Natural killer cell (primary cell): ENCODE measurements around the gene SRM. TPM values are rescaled to one million over a fixed set of nuclear protein-coding genes. Genes with fewer than 3 reads are reported as not detected.

Source experiments
- ATAC-seq, 3 donors: fragments of 150-1000 bp in 2 of 3; fragments of 200-7000 bp in 1 of 3; cut with Tn5 transposase; 1 replicate in 1 of 3; 2 replicates in 2 of 3; pipeline ENCODE4 v1.10.0; 2021; ENCODE audit warnings: mild to moderate bottlenecking in 2 of 3, moderate library complexity in 2 of 3
- DNase-seq, 2 donors: peaks; one replicate each; pipeline versions ENCODE4 v3.0.0 to v3.0.0-alpha.2; 2013 to 2021; ENCODE audit warnings: mixed read lengths in 1 of 2
- H3K27ac ChIP-seq: one replicate; pipeline ENCODE4 v1.5.1; 2013; ENCODE audit warnings: mild to moderate bottlenecking, low read length
- H3K27me3 ChIP-seq: one replicate; pipeline ENCODE4 v1.6.1; 2013; ENCODE audit warnings: low read length; ENCODE audit not compliant: control insufficient read depth, insufficient read depth
- H3K36me3 ChIP-seq: one replicate; pipeline ENCODE4 v1.6.1; 2013; ENCODE audit warnings: low read length; ENCODE audit not compliant: control insufficient read depth, insufficient read depth
- H3K4me1 ChIP-seq: one replicate; pipeline ENCODE4 v1.6.1; 2013; ENCODE audit warnings: low read length; ENCODE audit not compliant: control insufficient read depth, insufficient read depth
- H3K4me3 ChIP-seq: one replicate; pipeline ENCODE4 v1.5.1; 2013; ENCODE audit warnings: low read length
- H3K9me3 ChIP-seq: one replicate; pipeline ENCODE4 v1.6.1; 2013; ENCODE audit warnings: low read length; ENCODE audit not compliant: control insufficient read depth, insufficient read depth
- H3K27ac Mint-ChIP-seq, 2 donors: one replicate each; pipeline ENCODE4 v1.8.0; 2022; ENCODE audit warnings: mild to moderate bottlenecking in 2 of 2, mixed read lengths in 2 of 2, moderate library complexity in 1 of 2
- H3K27me3 Mint-ChIP-seq, 2 donors: one replicate each; pipeline ENCODE4 v1.8.0; 2022; ENCODE audit warnings: low read depth in 2 of 2, mixed read lengths in 2 of 2
- H3K36me3 Mint-ChIP-seq: one replicate; pipeline ENCODE4 v1.8.0; 2022; ENCODE audit warnings: mixed read lengths
- H3K4me1 Mint-ChIP-seq, 2 donors: one replicate each; pipeline ENCODE4 v1.8.0; 2022; ENCODE audit warnings: mixed read lengths in 2 of 2
- H3K4me3 Mint-ChIP-seq: one replicate; pipeline ENCODE4 v1.8.0; 2022; ENCODE audit warnings: mild to moderate bottlenecking, moderate library complexity, mixed read lengths
- H3K9me3 Mint-ChIP-seq, 2 donors: one replicate each; pipeline ENCODE4 v1.8.0; 2022; ENCODE audit warnings: mixed read lengths in 2 of 2
- CTCF ChIP-seq: fragments of 200-600 bp; IDR thresholded peaks from one replicate; pipeline ENCODE4 v1.8.0; 2022; ENCODE audit warnings: antibody characterized with exemption
- WGBS: methylation state at CpG from one replicate; pipeline ENCODE4 v1.1.7; 2013; ENCODE audit warnings: missing lambda C conversion rate; ENCODE audit not compliant: insufficient coverage; 5-methylcytosine and 5-hydroxymethylcytosine counted together
- intact Hi-C: fragments of 100-400 bp; cut with micrococcal nuclease; formaldehyde crosslinking; loops from one replicate; pipeline ENCODE4 v1.14.2; 2022
- total RNA-seq, 4 donors: library from RNA; stranded (reverse); fragments of 120-200 nt in 1 of 4; gene quantifications; one replicate each; pipeline versions ENCODE4 v1.2.3 to v1.2.4, GENCODE V29; 2013 to 2022

Gene SRM
- total RNA-seq, 3 donors from 2014 or later (not counting 1 experiment from before 2014, with no cell fraction given) = 23.9 to 30.9 (median 29.2) TPM

GRCh38 chr1:11044086-11044848 is 15.6 kb downstream of the SRM start:
- 82% methylated on average over 16 of the region's 16 CpGs for WGBS
- H3K4me1 Mint-ChIP-seq = no peaks in the 10 kb centered on the region
- H3K9me3 Mint-ChIP-seq = no peaks in the 10 kb centered on the region
- no peaks in the 10 kb centered on the region for H3K27me3 Mint-ChIP-seq
- Histone ChIP-seq H3K4me3 (no peak overlapping the region), H3K27ac (no peak overlapping the region), H3K27me3 (no peaks in the 10 kb centered on the region), H3K4me1 (no peaks in the 10 kb centered on the region), H3K36me3 (no peaks in the 10 kb centered on the region), H3K9me3 (no peaks in the 10 kb centered on the region)
- ATAC-seq = no peak
- no peak for TF ChIP-seq CTCF
- intact Hi-C loops = no loop called here
- H3K36me3 Mint-ChIP-seq = no peaks in the 10 kb centered on the region
- H3K4me3 Mint-ChIP-seq = no peak overlapping the region
- no peak for DNase-seq
- H3K27ac Mint-ChIP-seq = no peak overlapping the region

- DNase-seq (no peak), ATAC-seq (no peak)
- no peaks in the 10 kb centered on the region for H3K4me1 ChIP-seq
- Mint-ChIP-seq H3K36me3 (no peaks in the 10 kb centered on the region), H3K27ac (no peak overlapping the region), H3K4me3 (no peak overlapping the region), H3K9me3 (no peaks in the 10 kb centered on the region), H3K4me1 (no peaks in the 10 kb centered on the region), H3K27me3 (no peaks in the 10 kb centered on the region)
- H3K4me3 ChIP-seq = no peak overlapping the region
- H3K27ac ChIP-seq = no peak overlapping the region
- TF ChIP-seq CTCF = no peak
- no peaks in the 10 kb centered on the region for H3K36me3 ChIP-seq
- no peaks in the 10 kb centered on the region for H3K9me3 ChIP-seq
- 82% methylated on average over 19 of the region's 19 CpGs for WGBS
- intact Hi-C loops = no loop called here
- no peaks in the 10 kb centered on the region for H3K27me3 ChIP-seq
Measured at GRCh38 chr1:11042995-11043874, 16.6 kb downstream of the SRM start.

DNA sequence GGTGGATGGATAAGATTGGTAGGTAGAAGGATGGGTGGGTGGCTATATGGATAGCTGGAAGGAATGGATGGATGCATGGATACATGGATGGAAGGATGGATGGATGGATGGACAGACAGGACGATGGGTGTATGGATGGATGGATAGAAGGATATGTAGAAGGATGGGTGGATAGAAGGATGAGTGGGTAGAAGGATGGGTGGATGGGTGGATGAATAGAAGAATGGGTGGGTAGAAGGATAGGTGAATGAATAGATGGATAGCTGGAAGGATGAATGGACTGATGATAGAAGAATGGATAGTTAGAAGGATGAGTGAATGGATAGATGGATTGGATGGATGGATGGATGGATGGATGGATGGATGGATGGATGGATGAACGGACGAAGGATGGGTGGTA is 17.8 kb downstream of the SRM start:
- Histone ChIP-seq H3K27me3 (no peaks in the 10 kb centered on the region), H3K9me3 (no peaks in the 10 kb centered on the region), H3K27ac (no peak overlapping the region), H3K4me3 (no peak overlapping the region), H3K4me1 (peaks cover 5% of the 10 kb centered on the region), H3K36me3 (no peaks in the 10 kb centered on the region)
- no peak overlapping the region for H3K4me3 Mint-ChIP-seq
- TF ChIP-seq CTCF = no peak
- H3K27me3 Mint-ChIP-seq = no peaks in the 10 kb centered on the region
- DNase-seq = no peak
- no peak for ATAC-seq
- no peaks in the 10 kb centered on the region for H3K4me1 Mint-ChIP-seq
- intact Hi-C loops = no loop called here
- H3K9me3 Mint-ChIP-seq = no peaks in the 10 kb centered on the region
- WGBS = 81% methylated on average over 3 of the region's 3 CpGs
- H3K36me3 Mint-ChIP-seq = no peaks in the 10 kb centered on the region
- H3K27ac Mint-ChIP-seq = no peak overlapping the region
